ENCODE measurements around the gene PWWP2B. TPM values are rescaled to one million over a fixed set of nuclear protein-coding genes. Genes with fewer than 3 reads are reported as not detected.

PWWP2B gene
- polyA plus RNA-seq, 2 of the 4 experiments (the other 2 are of a cell fraction) = 2.8 to 7.3 TPM

GRCh38 chr10:132387764-132388210, 9.2 kb upstream of the PWWP2B start:
- FAIRE-seq (no peak), ATAC-seq (peak; percentile 15 to 66; a peak in 3 of 6 replicates), DNase-seq (ENCODE audit: low read depth in 1 of 2, low spot score in 1 of 2) (peak; percentile 41 to 93)
- ChIA-PET CTCF (interaction anchor here (0.6 to 1.0 kb wide), 22 partner anchors 9 to 164 kb away, joined by 3 to 12 read pairs (median 3); partner anchors contain the start of gene PWWP2B), POLR2A (no interaction called here)
- Histone ChIP-seq H3K4me1 (peaks cover 19% of the 10 kb centered on the region; the same call in 2 of the 3 replicates), H3K9me3 (no peaks in the 10 kb centered on the region), H3K4me3 (no peak overlapping the region), H3K4me2 (peak overlapping the region; percentile 71), H3K27ac (peak overlapping the region; percentile 51 to 74; a peak in 5 of 6 replicates)
- WGBS (ENCODE audit: missing lambda C conversion rate) = 11% methylated on average over 7 of the region's 26 CpGs
- TF ChIP-seq CBX8 (IDR thresholded peaks at IDR 0.05) (no peak), FOXS1 (CRISPR knock-in tag; IDR thresholded peaks at IDR 0.05) (no peak), RNF2 (IDR thresholded peaks at IDR 0.05; ENCODE audit: borderline replicate concordance, low read depth) (no peak), ATOH8 (CRISPR knock-in tag; IDR thresholded peaks at IDR 0.05; ENCODE audit: low read depth) (no peak), TP53 (CRISPR knock-in tag; IDR thresholded peaks at IDR 0.05) (no peak), NR3C1 (IDR thresholded peaks at IDR 0.05) (no peak), KDM1A (IDR thresholded peaks at IDR 0.05; ENCODE audit: low read depth) (no peak), SMC3 (IDR thresholded peaks at IDR 0.05) (peak; percentile 80), CTCF (IDR thresholded peaks at IDR 0.05) (peak; percentile 36; the same call in 2 of the 3 replicates), HMGXB4 (CRISPR knock-in tag; IDR thresholded peaks at IDR 0.05; ENCODE audit: borderline replicate concordance) (no peak), RCOR1 (IDR thresholded peaks at IDR 0.05; ENCODE audit: low read depth, low read length) (no peak), SREBF2 (IDR thresholded peaks at IDR 0.05) (no peak), HOXB5 (CRISPR knock-in tag; IDR thresholded peaks at IDR 0.05) (no peak), RAD21 (conservative IDR thresholded peaks at IDR 0.05 in 1 of 2, IDR thresholded peaks at IDR 0.05 in 1 of 2) (peak; percentile 71 to 78), JUNB (IDR thresholded peaks at IDR 0.05) (no peak), EHF (CRISPR knock-in tag; IDR thresholded peaks at IDR 0.05) (no peak)

GRCh38 chr10:132388891-132389432, 8.0 kb upstream of the PWWP2B start:
- peak overlapping the region in 1 of 2 experiments; percentile 56; a peak in 3 of 6 replicates for H3K27ac ChIP-seq
- H3K9me3 ChIP-seq = no peaks in the 10 kb centered on the region
- H3K4me1 ChIP-seq = peaks cover 19% of the 10 kb centered on the region; the same call in 2 of the 3 replicates
- FAIRE-seq (no peak), ATAC-seq (peak; percentile 11 to 61; a peak in 4 of 6 replicates), DNase-seq (ENCODE audit: low read depth in 1 of 2, low spot score in 1 of 2) (no peak)
- ChIA-PET CTCF (interaction anchor here (0.8 to 1.3 kb wide), 4 partner anchors 36 to 66 kb away, joined by 3 to 5 read pairs (median 4); no protein-coding TSS in a partner anchor), POLR2A (no interaction called here)
- no peak overlapping the region; the same call in 2 of the 3 replicates for H3K4me2 ChIP-seq
- H3K4me3 ChIP-seq = no peak overlapping the region
- TF ChIP-seq TFCP2L1 (CRISPR knock-in tag; IDR thresholded peaks at IDR 0.05) = no peak
- no peak for TF ChIP-seq CEBPB (IDR thresholded peaks at IDR 0.05)
- no peak for TF ChIP-seq SREBF2 (IDR thresholded peaks at IDR 0.05)
- TF ChIP-seq FOSL2 (IDR thresholded peaks at IDR 0.05) = no peak
- no peak for TF ChIP-seq FOSL2 (CRISPR knock-in tag; IDR thresholded peaks at IDR 0.05)
- TF ChIP-seq FOSB (CRISPR knock-in tag; IDR thresholded peaks at IDR 0.05) = no peak
- TF ChIP-seq RAD21 (conservative IDR thresholded peaks at IDR 0.05 in 1 of 2, IDR thresholded peaks at IDR 0.05 in 1 of 2) = no peak
- TF ChIP-seq BCL3 (IDR thresholded peaks at IDR 0.05) = no peak
- no peak for TF ChIP-seq NR3C1 (IDR thresholded peaks at IDR 0.05)
- no peak for TF ChIP-seq MYC (IDR thresholded peaks at IDR 0.05; ENCODE audit: borderline replicate concordance, low read length)
- TF ChIP-seq CBX2 (IDR thresholded peaks at IDR 0.05; ENCODE audit: borderline replicate concordance, low read depth) = no peak
- WGBS (ENCODE audit: missing lambda C conversion rate) = no CpG with 5 or more reads among the region's 22 CpGs
